Activated CD4-positive, CD25-positive, alpha-beta regulatory T cell treated with anti-CD3 and anti-CD28 coated beads, Interleukin-2, amount 50 U/mL, for 72 hours (primary cell): ENCODE measurements around the gene PET117.
"Not testable (repeated sequence)": the region's sequence is repeated elsewhere in the genome, so short reads cannot be mapped to it uniquely, and the experiment has no call there.

Source experiments
- DNase-seq: peaks from one replicate; pipeline ENCODE4 v3.0.0; 2021

PET117 gene, protein sequence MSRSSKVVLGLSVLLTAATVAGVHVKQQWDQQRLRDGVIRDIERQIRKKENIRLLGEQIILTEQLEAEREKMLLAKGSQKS

DNA sequence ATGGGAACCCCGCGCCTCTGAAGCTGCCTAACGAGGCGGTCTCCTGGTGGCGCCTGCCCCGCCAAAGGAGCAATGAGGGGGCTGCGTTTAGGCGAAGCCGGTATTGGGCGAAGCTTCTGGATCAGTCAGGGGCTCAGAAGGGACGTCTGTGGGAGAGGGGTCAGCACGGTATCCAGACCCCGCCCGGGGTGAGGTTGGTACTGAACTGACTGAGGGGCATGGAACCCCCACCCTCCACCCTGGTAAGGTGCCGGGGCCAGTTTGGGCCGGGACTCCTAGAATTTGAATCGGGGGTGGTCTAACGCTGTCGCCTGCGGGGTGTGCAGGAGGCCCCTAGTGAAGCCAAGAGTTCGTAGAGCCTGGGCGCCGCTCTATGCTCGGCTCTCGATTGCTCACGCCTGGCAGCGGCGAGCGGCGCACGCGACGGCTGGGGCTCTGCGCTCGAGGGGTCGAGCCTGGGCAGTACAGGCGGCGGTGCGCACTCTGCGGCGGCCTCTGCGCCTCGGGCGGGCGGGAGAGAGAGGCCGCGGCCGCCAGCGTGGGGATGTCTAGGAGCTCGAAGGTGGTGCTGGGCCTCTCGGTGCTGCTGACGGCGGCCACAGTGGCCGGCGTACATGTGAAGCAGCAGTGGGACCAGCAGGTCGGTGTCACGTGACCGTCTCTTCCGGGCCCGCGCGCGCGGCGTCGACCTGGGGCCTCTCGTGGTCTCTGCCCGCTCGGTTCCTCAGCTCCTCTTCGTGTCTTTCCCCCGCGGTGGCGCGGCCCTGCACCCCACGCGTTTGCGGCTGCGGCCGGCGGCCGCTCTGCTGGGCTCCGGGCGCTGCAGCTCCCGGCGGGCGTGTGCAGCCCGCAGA is at the start of gene PET117, which contains the start of gene KAT14:
Gene PET117 (plus strand): TSS at position 452 of the 854 bp plus-strand sequence. CDS start 93 bp downstream, at position 545.
Gene KAT14 (plus strand): TSS at position 452 of the 854 bp plus-strand sequence. CDS start 4,798 bp downstream, outside the sequence.
- peak; percentile 94 for DNase-seq

DNA sequence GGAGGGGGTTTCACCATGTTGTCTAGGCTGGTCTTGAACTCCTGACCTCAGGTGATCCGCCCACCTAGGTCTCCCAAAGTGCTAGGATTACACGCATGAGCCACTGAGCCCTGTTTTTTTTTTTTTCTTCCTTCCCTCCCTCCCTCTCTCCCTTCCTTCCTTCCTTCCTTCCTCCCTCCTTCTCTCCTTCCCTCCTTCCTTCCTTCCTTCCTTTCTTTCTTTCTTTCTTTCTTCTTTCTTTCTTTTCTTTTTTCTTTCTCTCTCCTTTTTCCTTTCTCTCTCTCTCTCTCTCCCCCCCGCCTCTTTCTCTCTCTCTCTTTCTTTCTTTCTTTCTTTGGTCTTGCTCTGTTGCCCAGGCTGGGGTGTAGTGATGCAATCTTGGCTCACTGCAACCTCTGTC is 49.4 kb upstream of the PET117 start:
- DNase-seq: not testable (repeated sequence)

DNA sequence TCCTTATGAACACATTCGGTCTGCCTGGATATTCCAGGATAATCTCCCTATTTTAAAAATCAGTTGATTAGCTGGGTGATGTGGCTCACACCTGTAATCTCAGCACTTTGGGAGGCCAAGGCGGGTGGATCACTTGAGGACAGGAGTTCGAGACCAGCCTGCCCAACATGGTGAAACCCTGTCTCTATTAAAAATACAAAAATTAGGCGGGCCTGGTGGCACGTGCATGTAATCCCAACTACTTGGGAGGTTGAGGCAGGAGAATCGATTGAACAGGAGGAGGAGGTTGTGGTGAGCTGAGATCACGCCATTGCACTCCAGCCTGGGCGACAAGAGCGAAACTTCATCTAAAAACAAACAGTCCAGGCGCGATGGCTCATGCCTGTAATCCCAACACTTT is 48.8 kb upstream of the PET117 start:
- not testable (repeated sequence) for DNase-seq

DNA sequence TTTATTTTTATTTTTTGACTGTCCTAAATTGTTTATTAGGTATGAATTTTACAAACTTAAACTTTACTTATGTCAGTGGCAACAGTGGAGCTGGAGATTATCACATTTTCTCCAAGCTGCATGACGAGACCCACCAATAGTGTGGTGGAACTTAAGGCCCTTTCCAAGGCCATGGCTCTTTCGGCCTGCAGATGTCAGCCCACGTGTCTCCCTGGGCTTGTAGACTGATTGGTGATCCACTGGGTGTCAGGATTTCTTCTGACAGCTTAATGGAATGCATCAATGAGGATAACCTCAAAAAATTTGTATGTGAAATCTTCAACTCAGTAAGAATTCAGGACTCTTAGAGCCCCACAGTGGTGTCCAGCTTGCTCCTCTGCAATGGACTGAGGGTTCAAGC is 47.6 kb upstream of the PET117 start:
- DNase-seq: no peak

DNA sequence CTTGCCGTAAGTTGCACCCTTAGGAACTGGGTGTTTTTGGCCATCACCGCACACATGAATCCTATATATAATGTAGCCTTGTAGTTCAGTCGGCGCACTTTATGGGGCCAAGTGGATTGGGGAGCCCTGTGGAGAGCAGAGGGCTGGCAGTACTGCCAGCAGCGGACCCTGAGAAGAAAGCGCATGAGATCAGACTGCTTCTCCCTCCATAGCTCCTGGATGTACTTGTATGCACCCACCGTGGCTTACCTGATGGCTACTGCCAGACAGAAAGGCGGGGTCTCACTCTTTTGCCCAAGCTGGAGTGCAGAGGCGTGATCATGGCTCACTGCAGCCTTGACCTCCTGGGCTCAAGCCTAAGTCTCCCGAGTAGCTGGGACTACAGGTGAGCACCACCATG is 47.2 kb upstream of the PET117 start:
- DNase-seq: no peak

DNA sequence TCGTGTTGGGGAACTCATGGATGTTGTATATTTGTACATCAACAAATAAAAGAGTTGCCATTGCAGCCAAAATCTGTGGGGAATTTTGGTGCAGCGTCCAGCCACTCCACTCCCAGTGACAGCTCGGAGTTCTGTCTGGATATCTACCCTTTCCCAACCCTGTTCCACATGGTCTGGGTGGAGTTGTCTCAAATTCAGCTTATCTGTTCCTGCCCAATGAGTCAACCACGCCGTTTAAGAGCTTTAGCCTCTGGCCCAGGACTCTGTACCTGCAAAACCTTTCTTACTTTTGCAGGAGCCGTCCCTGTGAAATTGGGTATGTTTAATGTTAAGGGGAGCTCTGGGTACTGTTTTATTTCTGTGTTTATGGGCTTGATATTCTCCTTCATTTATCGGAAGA is 46.0 kb upstream of the PET117 start:
- DNase-seq: no peak

DNA sequence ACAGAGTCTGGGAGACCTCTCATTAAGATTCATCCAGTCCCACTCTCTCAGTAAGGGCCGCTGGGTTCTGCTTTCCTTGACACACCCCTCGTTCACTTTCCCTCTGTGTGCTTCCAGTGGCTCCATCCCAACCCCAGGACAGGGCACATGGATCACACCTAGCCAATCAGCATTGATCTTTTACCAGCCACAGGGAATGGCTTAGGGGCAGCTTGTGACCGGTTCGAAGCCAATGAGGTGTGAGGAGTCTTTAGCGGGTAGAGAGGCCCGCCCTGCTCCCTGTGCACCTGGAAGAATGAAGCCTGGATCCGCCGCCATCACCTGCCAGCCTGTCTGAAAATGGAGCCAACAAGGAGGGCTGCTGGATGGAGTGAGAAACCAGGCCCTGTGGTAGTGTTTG is 44.8 kb upstream of the PET117 start:
- DNase-seq: no peak

DNA sequence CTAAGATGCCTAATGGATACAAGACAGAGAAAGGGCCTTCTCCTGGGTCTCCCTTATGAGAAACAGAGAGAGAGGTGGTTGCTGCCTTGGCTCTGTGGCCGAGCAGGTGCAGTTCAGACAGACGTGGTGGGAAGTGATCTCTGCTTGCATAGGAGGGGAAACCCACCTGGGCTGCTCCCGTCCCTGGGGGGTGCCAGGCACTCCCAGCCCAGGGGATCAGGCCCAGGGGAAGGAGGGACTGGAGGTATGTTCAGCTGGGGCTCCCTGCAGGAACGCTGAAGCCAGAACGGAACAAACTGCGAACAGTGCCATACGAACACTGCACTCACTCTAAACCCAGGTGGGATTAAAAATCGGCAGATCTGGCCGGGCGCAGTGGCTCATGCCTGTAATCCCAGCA is 44.3 kb upstream of the PET117 start:
- DNase-seq: no peak

DNA sequence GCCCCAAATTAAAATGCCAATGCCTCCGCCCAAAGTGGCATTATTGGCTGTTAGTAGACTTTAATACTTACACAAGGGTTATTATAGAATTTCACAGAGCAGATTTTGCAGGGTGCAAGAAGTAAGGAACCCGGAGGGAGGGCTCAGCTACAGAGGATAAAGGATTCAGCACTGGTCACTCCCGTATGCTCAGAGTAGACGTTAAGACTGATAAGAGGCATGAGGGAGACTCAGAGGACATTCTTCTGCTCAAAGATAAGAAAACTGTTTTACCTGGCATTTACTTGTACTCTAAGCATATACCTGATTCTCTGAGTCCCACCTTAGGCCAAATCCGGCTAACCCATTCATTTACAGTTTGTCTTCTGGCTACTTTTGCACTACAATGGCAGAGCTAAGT is 43.5 kb upstream of the PET117 start:
- DNase-seq: no peak

DNA sequence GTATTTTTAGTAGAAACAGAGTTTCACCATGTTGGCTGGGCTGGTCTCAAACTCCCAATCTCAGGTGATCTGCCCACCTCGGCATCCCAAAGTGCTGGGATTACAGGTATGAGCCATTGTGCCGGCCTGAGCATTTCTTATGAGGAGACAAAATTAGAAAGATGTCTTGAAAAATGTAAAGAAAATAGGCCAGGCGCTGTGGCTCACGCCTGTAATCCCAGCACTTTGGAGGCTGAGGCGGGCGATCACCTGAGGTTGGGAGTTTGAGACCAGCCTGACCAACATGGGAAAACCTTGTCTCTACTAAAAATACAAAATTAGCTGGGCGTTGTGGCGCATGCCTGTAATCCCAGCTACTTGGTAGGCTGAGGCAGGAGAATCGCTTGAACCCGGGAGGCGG is 37.1 kb upstream of the PET117 start:
- not testable (repeated sequence) for DNase-seq

DNA sequence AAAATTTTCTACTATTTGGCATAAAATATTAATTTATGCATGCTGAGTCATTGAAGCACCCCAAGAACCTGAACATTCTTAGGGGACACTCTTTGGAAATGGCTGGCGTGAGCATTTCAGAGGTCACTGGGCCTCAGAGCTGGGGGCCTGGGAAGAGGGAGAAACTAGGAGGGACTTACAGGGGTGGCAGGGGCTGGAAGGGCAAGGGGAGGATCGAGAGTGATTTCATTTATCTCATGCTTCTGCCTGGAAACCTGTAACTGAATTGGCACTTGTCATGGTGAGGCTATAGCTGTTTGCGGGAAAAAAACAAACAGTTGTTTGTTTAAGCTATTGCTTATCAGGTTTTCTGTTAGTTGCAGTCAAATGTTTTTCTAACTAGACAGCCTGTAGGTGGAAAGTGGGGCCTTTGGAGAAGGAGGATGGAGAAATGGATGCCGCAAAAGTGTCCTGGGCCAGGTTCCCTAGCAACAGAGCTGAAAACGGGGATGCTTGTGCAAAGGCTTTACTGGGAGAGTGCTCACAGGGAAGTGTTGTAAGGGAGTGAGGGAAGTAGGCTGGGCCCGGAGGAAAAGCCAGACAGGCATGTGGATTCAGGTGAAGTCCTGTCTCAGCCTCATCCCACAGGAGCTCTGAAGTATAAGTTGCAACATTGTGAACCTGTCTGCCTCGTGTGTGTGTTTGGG is 36.4 kb upstream of the PET117 start:
- no peak for DNase-seq

DNA sequence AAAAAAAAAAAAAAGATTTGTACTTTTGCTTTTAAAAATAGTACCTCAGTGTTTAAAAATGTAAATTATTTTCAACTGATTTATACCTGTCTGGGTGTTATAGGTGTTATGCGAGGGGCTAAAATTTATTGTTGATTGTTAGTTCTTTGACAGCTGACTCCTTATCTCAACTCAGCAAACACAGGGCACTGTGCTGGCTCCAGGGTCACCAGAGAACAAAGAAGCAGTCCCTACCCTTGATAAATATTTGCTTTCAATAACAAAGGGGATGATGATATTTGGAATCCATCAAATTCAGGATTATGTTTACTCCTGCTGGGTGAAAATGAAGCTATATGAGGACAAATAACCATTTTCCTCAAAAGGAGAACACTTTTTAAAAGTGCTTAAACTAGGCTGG is 34.2 kb upstream of the PET117 start:
- DNase-seq: no peak

DNA sequence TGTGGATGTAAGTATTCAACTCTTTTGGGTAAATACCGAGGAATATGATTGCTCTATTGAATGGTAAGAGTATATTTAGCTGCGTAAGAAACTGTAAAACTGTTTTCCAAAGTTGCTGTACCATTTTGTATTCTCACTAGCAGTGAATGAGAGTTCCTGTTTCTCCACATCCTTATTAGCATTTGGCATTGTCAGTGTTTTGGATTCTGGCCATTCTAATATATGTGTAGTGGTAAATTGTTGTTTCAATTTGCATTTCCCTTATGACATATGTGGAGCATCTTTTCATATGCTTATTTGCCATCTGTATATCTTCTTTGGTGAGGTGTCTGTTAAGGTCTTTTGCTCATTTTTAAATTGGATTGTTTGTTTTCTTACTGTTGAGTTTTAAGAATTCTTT is 29.3 kb upstream of the PET117 start:
- no peak for DNase-seq

DNA sequence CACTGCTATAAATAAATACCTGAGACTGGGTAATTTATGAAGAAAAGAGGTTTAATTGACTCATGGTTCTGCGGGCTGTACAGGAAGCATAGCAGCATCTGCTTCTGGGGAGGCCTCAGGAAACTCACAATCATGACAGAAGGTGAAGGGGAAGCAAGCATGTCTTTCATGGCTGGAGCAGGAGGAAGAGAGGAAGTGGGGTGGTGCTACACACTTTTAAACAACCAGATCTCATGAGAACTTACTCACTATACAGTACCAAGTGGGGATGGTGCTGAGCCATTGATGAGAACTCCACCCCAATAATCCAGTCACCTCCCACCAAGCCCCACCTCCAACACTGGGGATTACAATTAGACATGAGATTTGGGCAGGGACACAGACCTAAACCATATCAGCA is 9.1 kb upstream of the PET117 start:
- DNase-seq: not testable (repeated sequence)

DNA sequence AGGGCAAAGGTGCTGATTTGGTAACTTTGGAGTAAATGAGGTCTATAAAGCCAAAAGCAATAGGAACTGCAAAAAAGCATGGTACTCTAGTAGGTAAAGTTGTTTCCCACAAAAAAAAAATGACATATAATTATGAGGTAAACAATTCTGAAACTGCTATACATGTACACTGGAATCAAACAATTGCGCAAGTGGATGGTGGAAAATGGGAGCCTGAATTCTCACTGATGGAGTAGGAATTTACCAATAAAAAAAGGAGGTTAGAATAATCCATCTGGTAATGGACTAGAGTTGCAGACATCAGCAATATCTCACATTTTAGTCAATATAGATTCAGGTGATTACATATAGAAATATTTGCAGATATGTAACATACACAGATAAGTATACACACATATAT is 5.0 kb upstream of the PET117 start:
- no peak for DNase-seq

DNA sequence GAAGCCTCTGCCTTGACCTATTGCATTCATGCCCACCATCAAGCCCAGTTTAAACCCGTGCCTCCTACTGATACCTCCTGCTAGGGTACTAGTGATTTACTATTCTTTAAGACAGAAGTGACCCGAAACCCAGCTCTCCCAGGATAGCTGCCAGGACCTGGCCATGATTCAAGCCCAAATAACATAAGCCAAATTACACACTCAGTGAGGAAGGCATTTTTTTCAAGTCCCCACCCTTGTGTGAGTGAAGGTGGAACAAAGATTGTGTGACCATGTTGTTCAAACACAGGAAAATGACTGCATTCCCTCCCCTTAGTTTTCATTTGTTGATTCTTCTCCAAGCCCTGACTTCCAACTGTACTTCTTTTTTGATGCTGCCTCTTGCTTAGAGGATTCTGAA is 3.7 kb upstream of the PET117 start:
- DNase-seq: no peak

DNA sequence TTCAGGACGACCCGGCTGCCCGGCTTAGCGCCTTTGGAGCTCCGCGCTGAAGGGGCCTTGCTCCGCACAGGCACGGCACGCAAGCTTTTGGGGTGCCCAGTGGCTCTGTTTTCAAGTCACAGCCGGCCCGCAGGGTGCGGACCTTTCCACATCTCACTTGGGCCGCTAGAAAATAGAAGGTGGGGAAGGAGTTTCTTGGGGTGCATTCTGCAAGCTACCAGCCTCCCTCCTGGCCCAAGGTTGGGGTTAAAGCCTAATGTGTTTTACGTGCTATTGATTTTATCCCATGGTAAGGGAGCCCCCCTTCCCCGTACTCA is 561 bp downstream of the PET117 start:
- no peak for DNase-seq

DNA sequence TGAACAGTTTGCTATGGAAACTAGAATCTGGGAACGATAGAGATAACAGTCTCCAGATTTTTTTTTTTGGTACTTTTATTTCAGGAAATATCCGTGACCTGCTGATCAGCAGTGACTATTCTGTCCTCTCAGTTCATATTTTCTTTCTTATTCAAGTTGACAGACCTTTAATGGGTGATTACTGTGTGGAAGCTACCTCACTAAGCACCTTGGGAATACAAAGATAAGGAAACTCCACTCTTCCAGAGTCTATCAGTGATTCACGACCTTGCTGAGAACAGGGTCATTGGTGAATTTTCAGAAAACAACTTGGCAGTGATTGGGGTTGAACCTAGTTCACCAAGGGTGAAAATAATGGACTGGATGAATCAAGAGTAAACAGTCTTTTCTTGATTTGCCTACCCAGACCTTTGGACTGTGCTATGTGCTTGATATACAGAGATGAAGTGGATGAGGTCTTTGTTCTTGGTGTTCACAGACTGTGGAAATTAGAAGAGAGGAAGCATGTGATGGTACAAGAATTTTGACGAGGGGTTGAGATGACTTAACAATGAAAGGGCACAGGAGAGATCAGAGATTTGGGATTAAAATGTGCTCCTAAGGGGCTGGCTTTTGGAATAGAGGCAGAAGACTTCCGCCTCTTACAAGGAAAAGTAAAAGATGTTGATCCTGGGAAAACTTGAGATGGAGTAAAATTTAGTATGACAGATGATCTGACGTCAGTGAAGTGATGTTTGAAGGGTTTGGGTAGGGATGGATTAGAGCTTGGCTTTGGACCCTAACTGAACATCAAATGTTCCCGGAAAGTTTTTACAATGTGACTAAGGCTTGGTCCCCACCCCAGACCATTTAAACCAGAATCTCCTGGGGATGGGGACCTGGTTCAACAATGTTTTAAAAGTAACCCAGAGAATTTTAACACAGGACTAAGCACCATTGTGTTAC is 1.2 kb downstream of the PET117 start:
- DNase-seq: no peak

DNA sequence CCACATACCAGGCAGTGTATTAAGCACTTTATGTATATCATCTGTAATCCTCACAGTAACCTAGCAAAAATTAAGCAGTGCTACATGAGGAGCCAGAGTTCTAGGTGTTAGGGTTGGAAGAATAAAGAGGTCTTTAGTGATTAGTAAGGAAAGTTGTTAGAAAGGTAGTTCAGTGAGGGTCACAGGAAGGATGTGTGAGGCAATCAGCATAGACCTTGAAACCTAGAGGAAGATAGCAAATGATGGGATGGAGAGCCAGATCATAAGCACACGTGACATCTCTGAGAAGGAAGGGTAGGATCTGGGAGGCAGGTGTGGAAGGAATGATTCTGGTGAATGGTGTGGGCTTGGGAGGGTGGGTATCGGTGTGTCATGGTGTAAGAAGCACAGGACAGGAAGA is 2.2 kb downstream of the PET117 start:
- DNase-seq: no peak

DNA sequence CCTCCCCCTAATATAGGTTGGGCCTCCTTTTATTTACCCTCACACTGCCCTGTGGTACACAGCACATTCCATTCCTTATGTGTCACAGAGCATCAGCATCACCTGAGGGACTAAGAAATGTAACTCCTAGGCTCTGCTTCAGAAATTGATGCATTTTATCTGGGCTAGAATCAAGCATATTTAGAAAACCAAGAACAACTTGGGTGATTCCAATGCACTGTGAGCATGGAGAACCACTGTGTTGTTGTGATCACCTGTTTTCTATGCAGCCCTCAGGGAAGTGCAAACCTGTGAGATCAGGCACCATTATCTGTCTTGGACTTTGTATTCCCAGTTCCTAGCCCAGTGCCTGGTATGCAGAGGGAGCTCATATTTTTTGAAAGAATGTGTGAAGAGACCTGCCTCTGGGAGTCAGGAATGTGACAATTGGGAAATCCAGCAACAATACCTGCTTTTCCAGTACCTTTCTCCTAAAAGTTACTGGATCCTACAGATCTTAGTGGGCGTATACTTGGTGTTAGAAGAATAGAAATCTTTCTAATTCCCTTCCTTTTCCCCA is 7.0 kb downstream of the PET117 start:
- DNase-seq: no peak

DNA sequence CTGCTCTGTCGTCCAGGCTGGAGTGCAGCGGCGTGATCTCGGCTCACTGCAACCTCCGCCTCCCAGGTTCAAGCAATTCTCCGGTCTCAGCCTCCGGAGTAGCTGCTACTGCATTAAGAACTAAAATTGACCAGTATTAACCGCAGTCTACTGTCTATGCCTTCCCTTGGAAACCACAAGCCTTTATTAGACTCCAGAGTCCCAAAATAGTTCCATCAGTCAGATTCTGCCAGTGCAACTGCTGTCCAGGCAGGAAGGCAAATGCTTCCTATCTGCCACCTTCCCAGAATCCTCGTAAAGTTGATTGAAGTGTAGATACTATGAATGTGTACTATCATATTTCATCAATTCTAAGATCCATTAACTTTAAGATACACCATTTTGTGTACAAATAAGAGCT is 16.7 kb downstream of the PET117 start:
- DNase-seq: no peak

DNA sequence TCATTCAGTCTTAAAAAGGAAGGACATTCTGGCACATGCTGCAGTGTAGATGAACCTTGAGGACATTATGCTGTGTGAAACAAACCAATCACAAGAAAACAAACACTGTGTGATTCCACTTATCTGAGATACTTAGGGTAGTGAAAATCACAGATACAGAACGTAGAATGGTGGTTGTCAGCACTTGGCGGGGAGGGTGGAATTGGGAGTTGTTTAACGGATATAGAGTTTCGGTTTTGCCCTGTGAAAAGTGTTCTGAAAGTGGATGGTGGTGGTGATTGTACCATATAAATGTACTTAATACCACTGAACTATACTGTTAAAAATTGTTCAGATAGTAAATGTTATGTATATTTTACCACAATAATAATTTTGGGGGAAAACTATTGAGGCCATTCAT is 18.4 kb downstream of the PET117 start:
- no peak for DNase-seq

DNA sequence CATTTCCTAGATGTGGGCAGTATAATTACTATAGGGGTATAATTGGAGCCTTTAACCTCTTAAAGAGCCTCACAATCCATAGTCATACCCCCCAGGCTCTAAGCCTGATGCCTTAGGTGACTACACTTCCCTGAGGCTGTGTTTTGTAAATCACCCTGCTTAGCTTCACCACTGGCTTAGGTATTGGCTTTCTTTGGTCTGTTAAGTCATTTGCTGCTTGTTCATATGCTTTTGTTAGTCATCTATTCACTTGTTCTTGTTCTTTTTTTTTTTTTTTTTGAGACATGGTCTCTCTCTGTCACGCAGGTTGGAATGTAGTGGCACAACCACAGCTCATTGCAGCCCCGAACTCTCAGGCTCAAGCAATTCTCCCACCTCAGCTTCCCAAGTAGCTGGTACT is 26.7 kb downstream of the PET117 start:
- no peak for DNase-seq
